GM21360 (cell line): ENCODE data around the gene ARL15.

ENCODE experiments used
- ATAC-seq: cut with Tn5 transposase; IDR thresholded peaks from one replicate; pipeline ENCODE4 v1.9.1; 2021; ENCODE audit warnings: mild to moderate bottlenecking, moderate library complexity; ENCODE audit not compliant: unreplicated experiment

Gene ARL15

GRCh38 chr5:53917826-53918225 lies 392.5 kb downstream of the ARL15 start:
- no peak for ATAC-seq

GRCh38 chr5:53917095-53917494 lies 393.3 kb downstream of the ARL15 start:
- ATAC-seq: no peak

- ATAC-seq: no peak
These were observed 395.3 kb downstream of the ARL15 start for GRCh38 chr5:53915120-53915519.

GRCh38 chr5:53913941-53914340 lies 396.4 kb downstream of the ARL15 start:
- no peak for ATAC-seq

GRCh38 chr5:53908757-53909156 lies 401.6 kb downstream of the ARL15 start:
- ATAC-seq: no peak

- ATAC-seq: no peak
These were observed 402.5 kb downstream of the ARL15 start for GRCh38 chr5:53907827-53908226.

GRCh38 chr5:53906736-53907135 lies 403.6 kb downstream of the ARL15 start:
- ATAC-seq: no peak

- ATAC-seq: no peak
These were observed 408.0 kb downstream of the ARL15 start for GRCh38 chr5:53902296-53902907.

- ATAC-seq: no peak
These were observed 409.7 kb downstream of the ARL15 start for GRCh38 chr5:53900677-53901076.

GRCh38 chr5:53895091-53895683 lies 415.2 kb downstream of the ARL15 start:
- no peak for ATAC-seq

- ATAC-seq: no peak
These were observed 416.7 kb downstream of the ARL15 start for GRCh38 chr5:53893626-53894025.

GRCh38 chr5:53892224-53892623 lies 418.1 kb downstream of the ARL15 start:
- no peak for ATAC-seq

GRCh38 chr5:53891159-53891558 lies 419.2 kb downstream of the ARL15 start:
- ATAC-seq: no peak

- ATAC-seq: no peak
These were observed 419.9 kb downstream of the ARL15 start for GRCh38 chr5:53890490-53890889.

GRCh38 chr5:53884844-53885243 lies 425.5 kb downstream of the ARL15 start:
- ATAC-seq: no peak

- ATAC-seq: no peak
These were observed 426.0 kb downstream of the ARL15 start for GRCh38 chr5:53884417-53884816.

GRCh38 chr5:53882676-53883031 lies 427.7 kb downstream of the ARL15 start:
- no peak for ATAC-seq

GRCh38 chr5:53882006-53882675 lies 428.2 kb downstream of the ARL15 start:
- ATAC-seq: no peak

GRCh38 chr5:53879708-53880323 lies 430.6 kb downstream of the ARL15 start:
- no peak for ATAC-seq

- ATAC-seq: no peak
These were observed 432.4 kb downstream of the ARL15 start for GRCh38 chr5:53878015-53878414.

GRCh38 chr5:53877243-53877642 lies 433.1 kb downstream of the ARL15 start:
- ATAC-seq: no peak

GRCh38 chr5:53874409-53874808 lies 436.0 kb downstream of the ARL15 start:
- ATAC-seq: no peak
